GM23248 (cell line): ENCODE measurements around the gene KIAA1210. TPM values are rescaled to one million over a fixed set of nuclear protein-coding genes. Genes with fewer than 3 reads are reported as not detected.
"Not testable (repeated sequence)": the region's sequence is repeated elsewhere in the genome, so short reads cannot be mapped to it uniquely, and the experiment has no call there.

Experiments
- DNase-seq: peaks from one replicate; pipeline ENCODE4 v3.0.0-alpha.2; 2015
- H2AFZ ChIP-seq: fragments of 200-600 bp; sonication (generic); 2 replicates; pipeline ENCODE4 v1.6.1; 2016; ENCODE audit warnings: antibody characterized with exemption
- H3F3A ChIP-seq: fragments of 200-600 bp; sonication (generic); 2 replicates; pipeline ENCODE4 v1.6.1; 2016; ENCODE audit warnings: mild to moderate bottlenecking, antibody characterized with exemption, mixed run types; ENCODE audit not compliant: insufficient read depth
- H3K27ac ChIP-seq: fragments of 200-600 bp; sonication (generic); 2 replicates; pipeline ENCODE4 v1.5.1; 2016; ENCODE audit warnings: mild to moderate bottlenecking
- H3K27me3 ChIP-seq: fragments of 200-600 bp; sonication (generic); replicated peaks from 2 replicates; pipeline ENCODE4 v1.6.1; 2016; ENCODE audit warnings: mild to moderate bottlenecking; ENCODE audit not compliant: insufficient read depth
- H3K36me3 ChIP-seq: fragments of 200-600 bp; sonication (generic); 2 replicates; pipeline ENCODE4 v1.6.1; 2016; ENCODE audit warnings: low read depth, mild to moderate bottlenecking
- H3K4me1 ChIP-seq: fragments of 200-600 bp; sonication (generic); 2 replicates; pipeline ENCODE4 v1.6.1; 2016; ENCODE audit warnings: mild to moderate bottlenecking; ENCODE audit not compliant: insufficient read depth
- H3K4me2 ChIP-seq: fragments of 200-600 bp; sonication (generic); one replicate; pipeline ENCODE4 v1.6.1; 2016; ENCODE audit warnings: mild to moderate bottlenecking; ENCODE audit not compliant: unreplicated experiment
- H3K4me3 ChIP-seq: fragments of 200-600 bp; sonication (generic); 2 replicates; pipeline ENCODE4 v1.5.1; 2016; ENCODE audit warnings: mild to moderate bottlenecking
- H3K79me2 ChIP-seq: fragments of 200-600 bp; sonication (generic); 2 replicates; pipeline ENCODE4 v1.6.1; 2016; ENCODE audit warnings: mild to moderate bottlenecking; ENCODE audit not compliant: insufficient read depth
- H3K9ac ChIP-seq: fragments of 200-600 bp; sonication (generic); 2 replicates; pipeline ENCODE4 v1.6.1; 2016; ENCODE audit warnings: mild to moderate bottlenecking
- H3K9me2 ChIP-seq: fragments of 200-600 bp; sonication (generic); 2 replicates; pipeline ENCODE4 v1.6.1; 2016; ENCODE audit warnings: mixed run types, mild to moderate bottlenecking, moderate library complexity; ENCODE audit not compliant: insufficient read depth
- H3K9me3 ChIP-seq: fragments of 200-600 bp; sonication (generic); one replicate; pipeline ENCODE4 v1.6.1; 2017; ENCODE audit warnings: low read depth
- H4K20me1 ChIP-seq: fragments of 200-600 bp; sonication (generic); 2 replicates; pipeline ENCODE4 v1.6.0; 2016; ENCODE audit not compliant: insufficient read depth
- EZH2 ChIP-seq: fragments of 200-600 bp; sonication (generic); IDR thresholded peaks from 2 replicates; pipeline ENCODE4 v1.6.1; 2018; ENCODE audit warnings: antibody characterized with exemption, mild to moderate bottlenecking; ENCODE audit not compliant: insufficient read depth, poor library complexity, severe bottlenecking
- EZH2phosphoT487 ChIP-seq: fragments of 200-600 bp; sonication (generic); IDR thresholded peaks from 2 replicates; pipeline ENCODE4 v1.6.1; 2018; ENCODE audit warnings: antibody characterized with exemption, moderate library complexity, mild to moderate bottlenecking, low read depth; ENCODE audit not compliant: insufficient read depth
- WGBS, 2 experiments: methylation state at CpG; one replicate each; pipeline ENCODE4 v1.1.6; 2015 to 2017; ENCODE audit warnings: low lambda C conversion rate in 2 of 2, low coverage in 1 of 2; ENCODE audit errors: missing lambda C conversion rate in 2 of 2; 5-methylcytosine and 5-hydroxymethylcytosine counted together
- in situ Hi-C: fragments of 300-500 bp; cut with MboI; formaldehyde crosslinking; loops from 2 replicates; pipeline ENCODE4 v1.15.0; 2020
- polyA plus RNA-seq: library from polyadenylated mRNA; unstranded; fragments of >200 nt; fragmentation: Nextera tagmentation; extraction: Ambion mirVana; gene quantifications from 2 replicates; pipeline ENCODE4 v1.2.1, GENCODE V29; 2016
- total RNA-seq: library from RNA; depleted of rRNA; stranded (reverse); fragments of >200 nt; shearing (Covaris generic); gene quantifications from 2 replicates; pipeline ENCODE4 v1.2.3, GENCODE V29; 2014; rRNA removed

KIAA1210 gene
- total and polyA plus RNA-seq, 2 experiments from 2014 or later, result not detected

GRCh38 chrX:119030990-119031389, 96.6 kb downstream of the KIAA1210 start:
- Histone ChIP-seq H2AFZ (no peak overlapping the region), H3K4me3 (no peak overlapping the region), H3K27ac (no peak overlapping the region), H3K4me2 (no peak overlapping the region), H3K4me1 (no peaks in the 10 kb centered on the region), H3K9me2 (no peaks in the 10 kb centered on the region), H4K20me1 (no peaks in the 10 kb centered on the region), H3K79me2 (no peaks in the 10 kb centered on the region), H3K36me3 (no peaks in the 10 kb centered on the region), H3K27me3 (no peaks in the 10 kb centered on the region), H3K9ac (no peak overlapping the region), H3F3A (no peaks in the 10 kb centered on the region), H3K9me3 (no peaks in the 10 kb centered on the region)
- no peak for DNase-seq
- TF ChIP-seq EZH2, result no peak
- TF ChIP-seq EZH2phosphoT487, result no peak
- in situ Hi-C loops, result no loop called here

GRCh38 chrX:119029656-119030055, 98.0 kb downstream of the KIAA1210 start:
- H2AFZ ChIP-seq, H3F3A ChIP-seq, H3K27me3 ChIP-seq, H3K9me2 ChIP-seq, H3K4me2 ChIP-seq, H3K27ac ChIP-seq, H3K9me3 ChIP-seq, H3K36me3 ChIP-seq, DNase-seq, H3K9ac ChIP-seq, H3K4me3 ChIP-seq, in situ Hi-C loops, H3K79me2 ChIP-seq, H3K4me1 ChIP-seq, H4K20me1 ChIP-seq: not testable (repeated sequence)
- WGBS, 2 experiments, result 82 to 92% methylated on average over 7 to 9 of the region's 10 CpGs

- Histone ChIP-seq H3F3A (no peaks in the 10 kb centered on the region), H3K9me3 (no peaks in the 10 kb centered on the region), H2AFZ (no peak overlapping the region), H3K9ac (no peak overlapping the region), H3K79me2 (no peaks in the 10 kb centered on the region), H3K4me2 (no peak overlapping the region), H3K4me3 (no peak overlapping the region), H4K20me1 (no peaks in the 10 kb centered on the region), H3K27ac (no peak overlapping the region), H3K9me2 (no peaks in the 10 kb centered on the region), H3K4me1 (no peaks in the 10 kb centered on the region), H3K36me3 (no peaks in the 10 kb centered on the region), H3K27me3 (no peaks in the 10 kb centered on the region)
- no peak for DNase-seq
- WGBS, 2 experiments, result 0 to 17% methylated on average over 1 of the region's 1 CpG
- in situ Hi-C loops, result no loop called here
- no peak for TF ChIP-seq EZH2
- no peak for TF ChIP-seq EZH2phosphoT487
These were observed 98.8 kb downstream of the KIAA1210 start for GRCh38 chrX:119028733-119029330.

Other genes with a start within 250 kb of the KIAA1210 start
- gene LONRF3, start 153.2 kb downstream of the KIAA1210 start, total RNA-seq, result 0.54 TPM in 1 of 2 replicates, not detected in the other
- not detected in 2 replicates for gene LONRF3, start 153.2 kb downstream of the KIAA1210 start, polyA plus RNA-seq
- not detected in 2 replicates for gene CT47C1, start 54.8 kb downstream of the KIAA1210 start, total RNA-seq
- gene CT47C1, start 54.8 kb downstream of the KIAA1210 start, polyA plus RNA-seq, result not detected in 2 replicates
- gene PGRMC1, start 108.5 kb upstream of the KIAA1210 start, total RNA-seq, result 238 and 245 TPM in 2 replicates
- 172 and 176 TPM in 2 replicates for gene PGRMC1, start 108.5 kb upstream of the KIAA1210 start, polyA plus RNA-seq